HepG2 (cell line): ENCODE results near the gene KRT1.

Source experiments
- BHLHE40 ChIP-seq: IDR thresholded peaks from 2 replicates; pipeline ENCODE4 v1.6.1; 2011; ENCODE audit warnings: low read length, improper control_type of control experiment
- FOXA3 ChIP-seq: IDR thresholded peaks from 2 replicates; pipeline ENCODE4 v1.6.1; 2016; ENCODE audit warnings: missing genetic modification reagents, missing compliant biosample characterization
- GABPA ChIP-seq, 2 experiments: IDR thresholded peaks; 2 replicates each; pipeline ENCODE4 v1.6.1; 2011 to 2016; ENCODE audit warnings: low read depth in 2 of 2, low read length in 1 of 2, missing biosample characterization in 1 of 2, missing genetic modification characterization in 1 of 2
- KMT2B ChIP-seq: IDR thresholded peaks from 2 replicates; pipeline ENCODE4 v1.6.1; 2016; ENCODE audit warnings: missing genetic modification reagents, missing compliant biosample characterization
- NCOA5 ChIP-seq: sonication (generic); formaldehyde crosslinking; IDR thresholded peaks from 2 replicates; pipeline ENCODE4 v1.4.0; 2020; ENCODE audit warnings: missing genetic modification reagents
- POLR2A ChIP-seq, 2 experiments: IDR thresholded peaks; 2 replicates each; pipeline ENCODE4 v1.6.1; 2011; ENCODE audit warnings: low read depth in 2 of 2, low read length in 2 of 2, mild to moderate bottlenecking in 1 of 2, moderate library complexity in 1 of 2; ENCODE audit not compliant: insufficient read depth in 1 of 2
- ZNF232 ChIP-seq: sonication (generic); formaldehyde crosslinking; IDR thresholded peaks from 2 replicates; pipeline ENCODE4 v1.4.0; 2020; ENCODE audit warnings: missing genetic modification reagents, borderline replicate concordance
- ZNF616 ChIP-seq: sonication (generic); formaldehyde crosslinking; IDR thresholded peaks from 2 replicates; pipeline ENCODE4 v1.5.0; 2020; ENCODE audit warnings: low read depth, mild to moderate bottlenecking, missing genetic modification reagents
- TF ChIP-seq, protein P1 (sequence below), 2 experiments: fragments of 450-650 bp in 1 of 2; sonication (generic) in 1 of 2; formaldehyde crosslinking in 1 of 2; IDR thresholded peaks; 2 replicates each; pipeline versions ENCODE4 v1.6.1 to v1.8.0; 2016 to 2022; ENCODE audit warnings: antibody characterized with exemption in 1 of 2, mild to moderate bottlenecking in 1 of 2, missing genetic modification reagents in 1 of 2

DNA sequence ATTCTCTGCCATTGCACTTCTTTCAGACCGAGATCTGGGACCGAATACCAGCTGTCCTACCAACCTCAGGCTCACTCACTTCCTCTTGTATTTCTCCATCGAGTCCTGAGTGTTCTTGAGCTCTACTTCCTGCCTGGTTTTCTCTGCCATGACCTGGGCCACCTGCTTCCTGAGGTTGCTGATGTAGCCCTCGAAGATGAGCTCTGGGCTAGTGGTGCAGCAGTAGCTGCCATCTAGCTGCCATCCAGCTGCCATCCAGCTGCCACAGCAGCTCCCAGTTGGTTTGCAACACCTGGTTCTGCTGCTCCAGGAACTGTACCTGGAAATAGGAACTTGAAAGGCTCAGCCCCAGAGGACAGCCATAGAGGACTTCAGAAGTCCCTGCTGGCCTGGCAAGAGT is 46.8 kb downstream of the KRT1 start:
- TF ChIP-seq FOXA3 (CRISPR knock-in tag) (no peak), GABPA (IDR thresholded peaks at IDR 0.05; ENCODE audit: low read depth, low read length) (no peak), GABPA (CRISPR knock-in tag; IDR thresholded peaks at IDR 0.05; ENCODE audit: low read depth) (no peak), POLR2A (IDR thresholded peaks at IDR 0.05; ENCODE audit: insufficient read depth in 1 of 2, low read depth in 2 of 2, low read length in 2 of 2) (no peak), KMT2B (CRISPR knock-in tag) (no peak), ZNF232 (CRISPR knock-in tag) (no peak), NCOA5 (CRISPR knock-in tag) (no peak), ZNF616 (no peak), BHLHE40 (no peak)
- TF ChIP-seq, protein P1, sequence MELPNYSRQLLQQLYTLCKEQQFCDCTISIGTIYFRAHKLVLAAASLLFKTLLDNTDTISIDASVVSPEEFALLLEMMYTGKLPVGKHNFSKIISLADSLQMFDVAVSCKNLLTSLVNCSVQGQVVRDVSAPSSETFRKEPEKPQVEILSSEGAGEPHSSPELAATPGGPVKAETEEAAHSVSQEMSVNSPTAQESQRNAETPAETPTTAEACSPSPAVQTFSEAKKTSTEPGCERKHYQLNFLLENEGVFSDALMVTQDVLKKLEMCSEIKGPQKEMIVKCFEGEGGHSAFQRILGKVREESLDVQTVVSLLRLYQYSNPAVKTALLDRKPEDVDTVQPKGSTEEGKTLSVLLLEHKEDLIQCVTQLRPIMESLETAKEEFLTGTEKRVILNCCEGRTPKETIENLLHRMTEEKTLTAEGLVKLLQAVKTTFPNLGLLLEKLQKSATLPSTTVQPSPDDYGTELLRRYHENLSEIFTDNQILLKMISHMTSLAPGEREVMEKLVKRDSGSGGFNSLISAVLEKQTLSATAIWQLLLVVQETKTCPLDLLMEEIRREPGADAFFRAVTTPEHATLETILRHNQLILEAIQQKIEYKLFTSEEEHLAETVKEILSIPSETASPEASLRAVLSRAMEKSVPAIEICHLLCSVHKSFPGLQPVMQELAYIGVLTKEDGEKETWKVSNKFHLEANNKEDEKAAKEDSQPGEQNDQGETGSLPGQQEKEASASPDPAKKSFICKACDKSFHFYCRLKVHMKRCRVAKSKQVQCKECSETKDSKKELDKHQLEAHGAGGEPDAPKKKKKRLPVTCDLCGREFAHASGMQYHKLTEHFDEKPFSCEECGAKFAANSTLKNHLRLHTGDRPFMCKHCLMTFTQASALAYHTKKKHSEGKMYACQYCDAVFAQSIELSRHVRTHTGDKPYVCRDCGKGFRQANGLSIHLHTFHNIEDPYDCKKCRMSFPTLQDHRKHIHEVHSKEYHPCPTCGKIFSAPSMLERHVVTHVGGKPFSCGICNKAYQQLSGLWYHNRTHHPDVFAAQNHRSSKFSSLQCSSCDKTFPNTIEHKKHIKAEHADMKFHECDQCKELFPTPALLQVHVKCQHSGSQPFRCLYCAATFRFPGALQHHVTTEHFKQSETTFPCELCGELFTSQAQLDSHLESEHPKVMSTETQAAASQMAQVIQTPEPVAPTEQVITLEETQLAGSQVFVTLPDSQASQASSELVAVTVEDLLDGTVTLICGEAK (IDR thresholded peaks at IDR 0.05) = no peak
- TF ChIP-seq, protein P1 (CRISPR knock-in tag; IDR thresholded peaks at IDR 0.05) = no peak
